Measurements from ENCODE around the gene GPX1.
"Not testable (repeated sequence)": the region's sequence is repeated elsewhere in the genome, so short reads cannot be mapped to it uniquely, and the experiment has no call there.

The GPX1 gene

DNA sequence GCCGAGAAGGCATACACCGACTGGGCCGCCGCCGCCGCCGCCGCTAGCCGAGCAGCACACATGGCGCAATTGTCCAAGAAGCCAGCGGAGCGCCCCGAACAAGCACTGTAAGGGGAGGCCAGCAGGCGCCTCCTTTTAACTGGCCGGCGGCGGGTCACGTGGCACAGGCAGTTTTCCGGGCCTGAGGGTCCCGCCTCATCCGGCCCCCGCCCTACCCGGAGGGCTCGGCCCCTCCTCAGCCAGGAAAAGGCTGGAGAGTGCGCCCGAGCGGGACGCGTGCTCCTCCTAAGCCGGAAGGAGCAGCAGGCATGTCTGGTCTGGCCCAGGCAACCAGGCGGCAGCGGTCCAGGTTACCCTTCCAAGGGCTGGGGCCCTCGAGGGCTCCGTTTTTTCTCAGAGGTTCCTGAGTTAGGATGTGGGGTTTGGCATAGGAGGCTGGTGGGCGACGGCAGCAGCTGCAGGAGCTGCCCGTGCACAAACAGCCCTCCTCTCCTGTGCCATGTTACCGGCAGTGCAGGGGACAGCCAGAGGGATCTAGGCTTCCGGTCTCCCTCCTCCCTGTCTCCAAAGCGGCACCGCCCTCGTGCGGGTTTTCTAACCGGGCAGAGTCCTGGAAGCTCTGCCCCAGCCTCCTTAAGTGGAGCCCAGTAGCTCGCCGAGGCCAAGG, at the start of gene GPX1:
TSS of gene GPX1 (minus strand) at position 137 of the 667 bp plus-strand sequence. CDS start at position 62, 75 bp downstream.
- peak in 1 of 2 donors; percentile 51 for DNase-seq (ENCODE audit: low read depth in 2 of 2, low spot score in 1 of 2)

DNA sequence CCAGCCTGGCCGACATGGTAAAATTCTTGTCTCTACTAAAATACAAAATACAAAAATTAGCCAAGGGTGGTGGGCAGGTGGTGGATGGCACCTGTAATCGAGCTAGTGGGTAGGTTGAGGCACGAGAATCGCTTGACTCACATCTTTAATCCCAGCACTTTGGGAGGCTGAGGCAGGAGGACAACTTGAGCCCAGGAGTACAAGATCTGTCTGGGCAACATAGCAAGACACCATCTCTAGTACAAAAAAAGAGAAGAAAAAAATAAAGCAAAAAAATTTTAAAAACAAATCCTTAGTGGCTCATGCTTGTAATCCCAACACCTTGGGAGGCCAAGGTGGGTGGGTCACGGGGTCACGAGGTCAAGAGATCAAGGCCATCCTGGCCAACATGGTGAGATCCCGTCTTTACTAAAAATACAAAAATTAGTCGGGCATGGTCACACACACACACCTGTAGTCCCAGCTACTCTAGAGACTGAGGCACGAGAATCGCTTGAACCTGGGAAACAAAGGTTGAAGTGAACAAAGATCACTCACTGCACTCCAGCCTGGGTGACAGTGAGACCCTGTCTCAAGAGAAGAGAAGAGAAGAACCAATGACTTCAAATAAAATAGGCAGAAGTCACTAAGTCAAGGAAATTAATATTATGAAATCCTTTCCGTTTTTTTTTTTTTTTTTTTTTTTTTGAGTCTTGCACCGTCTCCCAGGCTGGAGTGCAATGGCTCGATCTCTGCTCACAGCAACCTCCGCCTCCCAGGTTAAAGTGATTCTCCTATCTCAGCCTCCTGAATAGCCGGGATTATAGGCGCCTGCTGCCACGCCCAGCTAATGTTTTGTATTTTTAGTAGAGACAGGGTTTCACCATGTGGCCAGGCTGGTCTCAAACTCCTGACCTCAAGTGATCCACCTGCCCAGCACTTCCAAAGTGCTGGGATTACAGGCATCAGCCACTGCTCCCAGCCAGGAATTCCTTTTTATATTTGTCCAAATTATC, 48.7 kb upstream of the GPX1 start:
- DNase-seq (ENCODE audit: low read depth in 2 of 2, low spot score in 1 of 2) = no peak

DNA sequence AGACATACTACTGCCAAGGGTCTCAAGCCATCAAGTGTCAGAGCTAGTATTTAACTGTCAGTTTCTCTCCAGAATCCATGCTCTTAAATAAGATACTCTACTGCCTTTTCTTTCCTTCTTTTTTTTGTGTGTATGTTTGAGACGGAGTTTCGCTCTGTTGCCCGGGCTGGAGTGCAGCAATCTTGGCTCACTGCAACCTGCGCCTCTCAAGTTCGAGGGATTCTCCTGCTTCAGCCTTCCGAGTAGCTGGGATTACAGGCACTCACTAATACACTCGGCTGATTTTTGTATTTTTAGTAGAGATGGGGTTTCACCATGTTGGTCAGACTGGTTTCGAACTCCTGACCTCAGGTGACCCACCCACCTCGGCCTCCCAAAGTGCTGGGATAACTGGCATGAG, 47.4 kb upstream of the GPX1 start:
- DNase-seq (ENCODE audit: low read depth in 2 of 2, low spot score in 1 of 2) = not testable (repeated sequence)

DNA sequence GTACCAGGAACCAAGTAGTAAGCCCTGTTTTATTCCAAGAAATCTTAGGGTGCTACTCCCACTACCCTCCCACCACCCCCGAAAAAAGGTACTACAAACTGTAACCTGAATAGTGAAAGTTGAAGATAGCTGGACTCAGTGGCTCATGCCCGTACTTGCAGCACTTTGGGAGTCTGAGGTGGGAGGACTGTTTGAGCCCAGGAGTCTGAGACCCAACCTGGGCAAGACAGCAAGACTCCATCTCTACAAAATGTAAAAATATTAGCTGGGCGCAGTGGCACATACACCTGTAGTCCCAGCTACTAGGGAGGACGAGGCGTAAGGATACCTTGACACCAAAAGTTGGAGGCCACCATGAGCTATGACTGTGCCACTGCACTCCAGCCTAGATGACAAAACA, 45.7 kb upstream of the GPX1 start:
- DNase-seq (ENCODE audit: low read depth in 2 of 2, low spot score in 1 of 2) = no peak

DNA sequence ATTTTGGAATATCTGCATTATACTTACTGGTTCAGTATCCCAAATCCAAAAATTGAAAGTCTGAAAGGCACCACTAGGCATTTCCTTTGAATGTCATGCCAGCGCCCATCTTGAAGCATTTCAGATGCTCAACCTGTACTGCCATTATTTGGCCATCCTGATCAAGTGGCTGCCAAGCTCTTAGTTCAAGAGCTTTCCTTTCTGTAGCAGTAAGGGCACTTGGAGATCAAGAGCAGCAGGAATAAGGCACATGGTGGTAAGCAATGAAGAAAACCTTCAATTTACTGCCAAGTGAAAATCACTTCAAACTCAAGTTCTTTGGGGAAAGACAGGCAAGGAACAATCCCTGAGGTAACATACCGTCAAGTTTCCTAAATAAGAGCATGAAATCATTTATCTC, 43.6 kb upstream of the GPX1 start:
- no peak for DNase-seq (ENCODE audit: low read depth in 2 of 2, low spot score in 1 of 2)

DNA sequence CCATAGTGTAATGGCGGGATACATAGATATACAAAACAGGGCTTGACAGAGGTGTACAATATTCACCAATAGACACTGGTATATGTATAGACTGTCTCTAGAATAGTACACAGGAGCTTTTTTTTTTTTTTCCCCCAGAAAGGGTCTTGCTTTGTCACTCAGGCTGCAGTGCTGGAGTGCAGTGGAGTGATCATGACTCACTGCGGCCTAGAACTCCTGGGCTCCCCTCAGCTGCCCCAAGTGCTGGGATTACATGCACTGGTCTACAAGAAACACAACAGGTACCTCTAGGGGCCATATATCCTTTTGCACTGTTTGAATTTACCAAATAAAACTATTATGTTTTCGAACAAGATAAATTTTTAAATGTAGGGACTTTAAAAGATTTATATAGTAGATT, 41.3 kb upstream of the GPX1 start:
- no peak for DNase-seq (ENCODE audit: low read depth in 2 of 2, low spot score in 1 of 2)

DNA sequence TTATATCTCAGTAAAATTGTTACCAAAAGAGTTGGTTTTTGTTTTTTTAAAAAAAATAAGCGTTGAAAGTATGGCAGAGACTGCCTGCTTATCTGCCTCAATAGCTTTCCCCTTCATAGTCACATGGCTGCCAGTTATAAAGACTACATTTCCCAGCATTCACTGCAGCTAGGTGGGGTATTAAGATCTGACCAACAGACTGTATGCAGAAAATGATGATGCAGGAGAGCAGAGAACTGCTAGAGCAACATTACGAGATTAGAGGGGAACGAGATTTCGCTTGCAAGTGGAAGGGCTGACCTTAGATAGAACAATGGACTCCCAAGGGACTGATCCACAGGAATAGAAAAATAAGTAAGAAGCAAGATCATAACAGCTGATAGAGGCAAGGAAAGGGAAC, 39.3 kb upstream of the GPX1 start:
- no peak for DNase-seq (ENCODE audit: low read depth in 2 of 2, low spot score in 1 of 2)

DNA sequence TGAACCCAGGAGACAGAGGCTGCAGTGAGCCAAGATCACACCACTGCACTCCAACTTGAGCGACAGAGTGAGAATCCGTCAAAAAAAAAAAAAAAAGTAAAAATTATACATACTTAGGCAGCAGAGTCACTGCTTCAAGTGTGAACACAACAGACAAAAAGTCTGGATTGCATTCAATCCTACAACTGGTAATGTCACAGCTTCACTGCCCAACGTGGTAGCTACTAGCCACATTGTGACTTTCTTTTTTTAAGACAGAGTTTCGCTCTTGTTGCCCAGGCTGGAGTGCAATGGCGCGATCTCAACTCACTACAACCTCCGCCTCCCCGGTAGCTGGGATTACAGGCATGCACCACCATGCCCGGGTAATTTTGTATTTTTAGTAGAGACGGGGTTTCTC, 33.2 kb upstream of the GPX1 start:
- not testable (repeated sequence) for DNase-seq (ENCODE audit: low read depth in 2 of 2, low spot score in 1 of 2)

DNA sequence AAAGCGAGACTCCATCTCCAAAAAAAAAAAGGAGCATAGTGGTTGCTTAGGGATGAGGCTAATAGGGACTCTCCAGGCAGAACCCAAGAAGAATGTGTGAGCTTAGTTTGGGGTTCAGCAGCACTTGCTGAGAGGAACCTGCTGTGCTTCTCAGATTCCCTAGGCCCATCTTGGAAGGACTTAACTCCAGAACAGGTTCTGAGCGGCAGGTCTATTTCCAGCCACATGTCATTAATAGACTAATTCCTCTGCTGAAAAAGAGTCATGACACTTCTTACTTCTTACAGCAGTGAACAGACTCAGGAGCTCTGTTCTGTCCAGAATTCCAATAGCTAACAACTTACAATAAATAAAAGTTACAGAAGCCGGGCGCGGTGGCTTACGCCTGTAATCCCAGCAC, 31.1 kb upstream of the GPX1 start:
- no peak for DNase-seq (ENCODE audit: low read depth in 2 of 2, low spot score in 1 of 2)

DNA sequence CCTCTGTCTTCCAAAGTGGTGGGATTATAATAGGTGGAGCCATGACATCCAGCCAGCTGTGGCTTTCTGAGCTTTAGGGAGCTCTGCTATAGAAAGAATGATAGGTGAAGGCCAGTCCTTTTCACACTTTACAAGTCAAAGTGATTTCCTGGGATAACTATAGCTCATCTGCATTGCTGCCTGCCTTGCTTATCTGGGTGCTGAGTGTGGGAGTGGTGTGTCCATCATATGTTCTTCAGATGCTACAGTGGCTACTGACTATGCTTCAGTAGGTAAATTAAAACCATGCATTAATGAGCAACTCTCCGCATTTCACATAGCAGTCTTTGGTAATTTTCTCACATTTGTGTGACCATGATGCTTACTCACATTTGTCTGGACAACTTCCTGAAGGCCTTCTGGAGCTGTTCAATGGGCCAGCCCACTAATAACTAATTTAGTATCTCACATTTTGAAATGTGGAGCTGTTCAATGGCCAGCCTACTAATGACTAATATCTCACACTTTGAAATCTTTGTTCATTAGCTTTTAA, 30.2 kb upstream of the GPX1 start:
- no peak for DNase-seq (ENCODE audit: low read depth in 2 of 2, low spot score in 1 of 2)

DNA sequence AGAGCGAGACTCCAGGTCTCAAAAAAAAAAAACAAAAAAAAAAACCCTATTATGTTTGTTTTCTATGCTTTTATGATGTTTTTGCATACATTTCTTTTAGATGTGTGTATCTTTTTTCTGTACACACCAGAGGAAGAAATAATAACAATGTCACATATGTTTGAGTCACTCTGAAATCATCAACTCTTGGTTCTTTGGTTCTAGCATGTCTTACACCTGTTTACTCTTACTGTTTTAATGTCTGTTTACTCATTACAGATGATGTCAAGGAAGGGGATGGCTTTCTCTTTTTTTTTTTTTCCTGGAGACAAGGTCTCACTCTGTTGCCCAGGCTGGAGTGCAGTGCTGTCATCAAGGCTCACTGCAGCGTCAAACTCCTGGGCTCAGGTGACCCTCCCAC, 29.6 kb upstream of the GPX1 start:
- DNase-seq (ENCODE audit: low read depth in 2 of 2, low spot score in 1 of 2) = no peak

DNA sequence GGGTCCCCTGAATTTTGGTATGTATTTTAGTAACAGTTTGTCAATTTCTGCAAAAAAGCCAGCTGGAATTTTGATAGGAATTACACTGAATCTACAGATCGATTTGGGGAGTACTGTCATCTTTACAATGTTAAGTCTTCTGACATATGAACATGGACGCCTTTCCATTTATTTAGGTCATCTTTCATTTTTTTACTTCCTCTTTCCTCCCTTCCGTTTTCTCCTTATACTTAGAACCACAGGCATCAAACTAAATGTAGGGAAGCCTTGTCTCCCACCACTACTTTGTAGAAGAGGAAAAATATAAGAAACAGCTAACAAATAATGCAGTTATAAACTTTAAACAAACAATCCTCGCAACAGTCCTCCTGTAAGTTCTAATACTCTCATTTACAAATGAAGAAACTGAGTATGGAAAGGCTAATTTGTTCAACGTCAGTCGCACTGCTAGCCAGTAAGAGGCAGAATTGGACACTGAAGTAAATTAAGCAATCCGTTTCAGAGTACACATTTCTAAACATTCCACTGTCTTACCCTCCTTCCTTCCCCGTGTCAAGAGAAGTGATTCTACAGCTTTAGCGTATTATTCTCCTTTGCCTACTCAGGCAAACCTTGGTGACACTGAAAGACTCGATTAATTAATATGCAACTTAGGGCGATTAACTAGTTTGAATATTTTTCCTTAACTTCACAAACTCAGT, 28.1 kb upstream of the GPX1 start:
- no peak for DNase-seq (ENCODE audit: low read depth in 2 of 2, low spot score in 1 of 2)

DNA sequence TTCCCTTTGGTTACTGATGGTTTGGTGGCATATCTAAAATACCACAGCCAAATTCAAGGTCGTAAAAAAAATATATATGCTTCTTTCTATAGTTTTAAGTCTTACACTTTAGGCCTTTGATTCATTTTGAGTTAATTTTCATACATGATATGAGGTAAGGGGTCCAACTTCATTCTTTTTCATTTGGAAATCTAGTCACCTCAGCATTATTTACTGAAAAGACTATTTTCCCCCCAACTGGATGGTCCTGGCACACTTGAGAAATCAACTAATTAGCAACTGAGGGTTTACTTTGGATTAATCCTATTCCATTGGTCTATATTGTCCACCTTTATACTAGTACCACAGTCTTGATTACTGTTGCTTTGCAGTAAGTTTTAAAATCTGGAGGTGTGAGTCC, 27.5 kb upstream of the GPX1 start:
- no peak for DNase-seq (ENCODE audit: low read depth in 2 of 2, low spot score in 1 of 2)

DNA sequence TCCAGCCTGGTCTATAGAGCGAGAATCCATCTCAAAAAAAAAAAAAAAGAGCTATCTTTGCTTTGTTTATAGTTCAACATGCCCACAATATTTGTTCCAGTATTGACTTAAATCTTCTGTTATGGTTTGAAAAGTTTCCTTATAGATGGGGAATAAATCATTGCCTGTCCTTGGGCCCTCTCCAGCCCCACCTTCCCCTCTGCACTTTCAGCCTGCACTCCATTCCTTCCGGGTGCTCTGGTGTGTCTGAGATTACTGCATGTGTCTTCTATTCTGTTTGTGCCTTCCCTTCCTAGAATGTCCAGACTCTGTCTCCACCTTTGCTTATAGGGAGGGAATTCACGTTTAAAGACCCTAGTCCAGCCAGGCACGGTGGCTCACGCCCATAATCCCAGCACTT, 25.2 kb upstream of the GPX1 start:
- no peak for DNase-seq (ENCODE audit: low read depth in 2 of 2, low spot score in 1 of 2)

DNA sequence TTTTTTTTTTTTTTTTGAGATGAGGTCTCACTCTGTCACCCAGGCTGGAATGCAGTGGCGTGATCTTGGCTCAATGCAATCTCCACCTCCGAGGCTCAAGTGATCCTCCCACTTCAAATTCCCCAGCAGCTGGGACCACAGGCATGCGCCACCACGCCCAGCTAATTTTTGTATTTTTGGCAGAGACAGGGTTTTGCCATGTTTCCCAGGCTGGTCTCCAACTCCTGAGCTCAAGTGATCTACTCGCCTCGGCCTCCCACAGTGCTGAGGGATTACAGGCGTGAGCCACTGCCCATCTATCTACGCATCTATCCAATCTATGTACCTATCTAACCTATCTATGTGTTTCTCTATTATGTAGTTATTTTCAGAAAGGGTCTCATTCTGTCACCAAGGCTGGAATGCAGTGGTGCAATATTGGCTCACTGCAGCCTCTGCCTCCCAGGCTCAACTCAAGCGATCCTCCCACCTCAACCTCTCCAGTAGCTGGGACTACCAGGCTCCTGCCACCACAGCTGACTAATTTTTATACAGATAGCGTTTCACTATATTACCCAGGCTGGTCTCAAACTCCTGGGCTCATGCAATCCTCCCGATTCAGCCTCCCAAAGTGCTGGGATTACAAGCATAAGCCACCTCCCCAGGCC, 20.2 kb upstream of the GPX1 start:
- no peak for DNase-seq (ENCODE audit: low read depth in 2 of 2, low spot score in 1 of 2)

DNA sequence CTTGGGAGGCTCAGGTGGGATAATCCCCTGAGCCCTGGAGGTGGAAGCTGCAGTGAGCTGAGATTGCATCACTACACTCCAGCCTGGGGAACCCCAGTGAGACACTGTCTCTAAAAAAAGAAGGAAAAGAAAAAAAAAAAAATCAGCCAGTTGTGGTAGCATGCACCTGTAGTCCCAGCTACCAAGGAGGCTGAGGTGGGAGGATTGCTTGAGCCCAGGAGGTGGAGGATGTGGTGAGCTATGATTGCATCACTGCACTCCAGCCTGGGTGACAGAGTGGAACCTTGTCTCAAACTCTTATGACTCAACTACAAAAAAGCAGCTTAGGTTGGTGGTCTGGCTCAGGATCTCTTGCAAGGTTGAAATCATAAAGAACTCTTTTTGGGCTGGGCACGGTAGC, 19.3 kb upstream of the GPX1 start:
- peak; percentile 12 to 45 for DNase-seq (ENCODE audit: low read depth in 2 of 2, low spot score in 1 of 2)

DNA sequence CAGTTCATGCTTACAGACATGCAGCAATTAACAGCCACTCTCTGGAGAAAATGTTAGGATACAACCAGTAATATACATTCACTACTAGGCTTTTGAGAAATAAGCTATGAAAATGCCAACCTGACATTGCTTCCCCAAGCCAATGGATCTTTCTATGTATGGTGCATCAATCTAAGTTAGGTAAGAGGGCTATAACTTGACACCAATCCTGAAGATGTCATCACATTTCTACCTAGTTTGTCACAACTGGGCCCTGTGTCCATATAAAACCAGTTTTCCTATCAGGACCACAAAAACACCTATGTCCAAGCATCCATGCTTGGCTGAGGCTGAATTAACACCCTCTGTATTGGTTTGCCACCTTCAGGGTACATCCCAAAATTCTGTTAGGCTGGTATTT, 13.8 kb upstream of the GPX1 start:
- DNase-seq (ENCODE audit: low read depth in 2 of 2, low spot score in 1 of 2) = no peak

DNA sequence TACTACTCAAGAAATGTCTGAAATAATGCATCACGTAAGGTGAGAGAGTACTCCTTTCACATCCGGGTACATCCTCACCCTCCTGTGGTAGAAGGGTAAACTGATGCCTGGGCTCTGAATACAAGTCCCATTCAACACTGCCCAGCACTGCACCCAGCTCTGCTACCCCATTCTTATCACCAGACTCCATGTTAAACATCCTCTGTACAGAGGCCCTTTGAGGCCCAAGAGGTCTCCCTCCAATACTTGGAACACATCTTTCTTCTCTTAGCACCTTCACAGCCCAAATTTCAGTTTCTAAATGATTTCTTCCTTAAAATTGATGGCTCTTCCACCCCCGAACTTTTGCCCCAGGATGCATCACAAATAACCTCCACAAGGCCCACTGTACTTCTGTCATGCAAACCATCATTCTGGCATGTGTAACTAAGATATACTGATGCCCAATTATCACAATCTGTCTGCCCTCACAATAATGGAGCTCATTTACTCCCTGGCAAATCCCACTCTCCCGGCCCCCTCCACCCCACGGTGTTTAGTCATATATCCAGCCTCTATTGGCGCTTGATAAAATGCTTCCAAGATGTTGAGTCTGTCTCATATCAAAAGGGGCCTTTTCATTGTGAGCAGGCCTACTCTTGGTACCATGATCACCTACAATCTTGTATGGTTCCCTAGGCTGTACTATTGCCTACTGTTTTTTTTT, 12.6 kb upstream of the GPX1 start:
- DNase-seq (ENCODE audit: low read depth in 2 of 2, low spot score in 1 of 2) = no peak

DNA sequence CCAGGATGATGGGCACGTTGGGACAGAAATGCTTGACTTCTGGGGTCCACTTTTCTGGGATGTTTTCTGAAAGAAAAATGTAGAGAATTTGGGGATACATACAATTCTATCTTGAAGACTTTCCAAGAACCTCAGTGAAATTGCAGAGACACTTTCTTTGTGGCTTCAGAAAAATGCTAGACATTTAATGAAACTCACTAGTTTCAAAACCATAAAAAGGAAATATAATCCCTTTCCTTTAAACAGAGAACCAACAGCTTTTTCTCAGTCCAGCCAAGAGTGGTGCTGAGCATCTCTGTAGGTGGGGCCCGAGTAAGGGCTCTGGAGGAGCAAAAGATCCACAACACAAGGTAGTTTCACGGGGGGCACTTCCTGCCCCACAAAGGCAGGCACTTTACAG, 4.4 kb upstream of the GPX1 start:
- no peak for DNase-seq (ENCODE audit: low read depth in 2 of 2, low spot score in 1 of 2)

DNA sequence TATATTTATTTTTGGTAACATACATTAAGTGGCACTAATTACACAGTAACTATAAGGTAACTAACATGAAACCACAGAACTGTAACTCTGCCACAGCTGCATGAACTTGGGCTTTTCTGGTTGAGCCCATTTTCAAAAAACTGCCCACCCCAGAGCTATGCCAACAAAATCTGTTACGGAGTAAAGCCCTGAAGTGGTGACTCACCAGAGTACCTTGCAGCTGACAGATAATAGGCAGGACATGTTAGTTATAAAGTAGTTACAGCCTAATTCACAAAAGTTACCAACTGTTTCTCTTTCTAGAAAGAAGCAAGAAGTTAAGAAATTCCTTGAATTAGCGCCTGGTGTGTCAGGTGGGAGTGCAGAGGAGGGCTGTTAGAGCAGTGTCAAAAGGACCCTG, 1.5 kb upstream of the GPX1 start:
- DNase-seq (ENCODE audit: low read depth in 2 of 2, low spot score in 1 of 2) = no peak

DNA sequence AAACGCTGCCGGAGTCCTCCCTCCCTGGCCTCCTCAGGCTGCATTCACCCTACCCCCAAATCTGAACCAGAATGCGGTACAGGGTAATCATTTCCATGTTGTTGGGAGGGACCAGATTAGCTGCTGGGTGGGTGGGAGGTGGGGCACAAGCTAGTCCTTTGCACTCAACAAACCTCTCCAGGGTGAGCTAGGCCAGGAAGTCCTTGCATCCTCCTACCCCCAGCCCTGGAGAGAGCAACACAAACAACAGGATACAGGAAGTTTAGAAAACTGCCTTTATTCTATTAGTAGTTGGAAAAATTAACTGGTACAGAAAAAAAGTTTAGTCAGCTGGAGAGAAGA, 702 bp upstream of the GPX1 start:
- no peak for DNase-seq (ENCODE audit: low read depth in 2 of 2, low spot score in 1 of 2)

Measured in stimulated activated CD8-positive, alpha-beta memory T cell treated with anti-CD3 and anti-CD28 coated beads, Interleukin-4, amount 100 ng/mL, for 4 hours (primary cell).